ENCODE data around the gene CYBC1.

DNA sequence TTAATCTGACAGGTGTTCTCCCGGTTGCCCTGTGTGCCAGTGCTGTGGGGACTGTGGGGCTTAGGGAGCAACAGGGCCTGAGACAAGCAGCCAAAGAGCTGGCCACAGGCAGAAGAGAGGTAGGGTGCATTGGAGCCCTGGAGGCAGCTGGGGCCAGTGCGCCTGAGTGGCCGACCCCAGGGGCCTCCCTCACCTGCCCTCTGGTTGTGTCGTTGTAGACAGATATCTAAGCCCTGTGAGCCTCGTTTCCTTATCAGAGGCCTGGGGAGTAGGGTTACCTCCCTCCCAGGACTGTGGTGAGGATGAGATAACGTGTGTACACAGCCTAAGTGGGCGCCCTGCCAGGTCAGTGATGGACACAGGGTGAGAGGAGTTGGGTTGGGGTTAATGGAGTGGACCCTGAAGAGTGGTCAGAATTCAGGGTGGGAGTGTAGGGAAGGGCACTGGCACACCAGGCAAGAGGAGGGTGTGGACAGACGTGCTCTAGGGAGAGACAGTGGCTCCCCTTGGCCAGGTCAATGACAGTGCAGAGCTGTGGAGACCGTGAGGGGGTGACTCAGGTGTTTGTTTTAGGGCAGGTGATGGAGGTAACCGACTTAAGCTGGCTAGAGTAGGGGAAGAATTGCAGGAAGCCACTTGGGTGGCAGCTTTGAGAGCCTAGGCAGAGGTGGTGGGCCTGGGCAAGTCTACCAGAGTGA is 11.4 kb upstream of the CYBC1 start:
- TF ChIP-seq EZH2 (IDR thresholded peaks at IDR 0.05) (no peak), POLR2AphosphoS5 (IDR thresholded peaks at IDR 0.05; ENCODE audit: borderline replicate concordance, low read depth, low read length) (no peak)

All from SK-N-MC (cell line).